ENCODE measurements around the gene EDIL3. TPM values are rescaled to one million over a fixed set of nuclear protein-coding genes. Genes with fewer than 3 reads are reported as not detected.

EDIL3 gene
- polyA plus RNA-seq, 1 donor (not counting 4 experiments of a cell fraction or from before 2014, with no cell fraction given), result 0.34 TPM

GRCh38 chr5:83924891-83925290, 459.8 kb downstream of the EDIL3 start:
- H3K9me3 ChIP-seq (ENCODE audit: control insufficient read depth, low read depth, low read length), result no peaks in the 10 kb centered on the region
- H3K4me1 ChIP-seq (ENCODE audit: control insufficient read depth, extremely low read depth, insufficient read depth, low read length), result no peaks in the 10 kb centered on the region
- H3K36me3 ChIP-seq (ENCODE audit: control insufficient read depth in 2 of 2, extremely low read depth in 1 of 2, insufficient read depth in 2 of 2, low read length in 2 of 2), result no peaks in the 10 kb centered on the region
- dilution Hi-C loops (cut with MboI; ENCODE audit: extremely low pct_ligation_motif_present, low sequenced_read_pairs), result no loop called here
- no peak overlapping the region for H3K27ac ChIP-seq (ENCODE audit: control insufficient read depth, insufficient read depth, low read length)
- H3K9me1 ChIP-seq (ENCODE audit: control insufficient read depth, extremely low read depth, insufficient read depth, low read length), result no peaks in the 10 kb centered on the region
- no peak overlapping the region for H2AFZ ChIP-seq (ENCODE audit: control insufficient read depth, low read length)
- H3K79me2 ChIP-seq (ENCODE audit: control insufficient read depth, insufficient read depth, low read length), result no peaks in the 10 kb centered on the region
- no peak for TF ChIP-seq EZH2 (IDR thresholded peaks at IDR 0.05; ENCODE audit: low read length)
- TF ChIP-seq, protein P1, sequence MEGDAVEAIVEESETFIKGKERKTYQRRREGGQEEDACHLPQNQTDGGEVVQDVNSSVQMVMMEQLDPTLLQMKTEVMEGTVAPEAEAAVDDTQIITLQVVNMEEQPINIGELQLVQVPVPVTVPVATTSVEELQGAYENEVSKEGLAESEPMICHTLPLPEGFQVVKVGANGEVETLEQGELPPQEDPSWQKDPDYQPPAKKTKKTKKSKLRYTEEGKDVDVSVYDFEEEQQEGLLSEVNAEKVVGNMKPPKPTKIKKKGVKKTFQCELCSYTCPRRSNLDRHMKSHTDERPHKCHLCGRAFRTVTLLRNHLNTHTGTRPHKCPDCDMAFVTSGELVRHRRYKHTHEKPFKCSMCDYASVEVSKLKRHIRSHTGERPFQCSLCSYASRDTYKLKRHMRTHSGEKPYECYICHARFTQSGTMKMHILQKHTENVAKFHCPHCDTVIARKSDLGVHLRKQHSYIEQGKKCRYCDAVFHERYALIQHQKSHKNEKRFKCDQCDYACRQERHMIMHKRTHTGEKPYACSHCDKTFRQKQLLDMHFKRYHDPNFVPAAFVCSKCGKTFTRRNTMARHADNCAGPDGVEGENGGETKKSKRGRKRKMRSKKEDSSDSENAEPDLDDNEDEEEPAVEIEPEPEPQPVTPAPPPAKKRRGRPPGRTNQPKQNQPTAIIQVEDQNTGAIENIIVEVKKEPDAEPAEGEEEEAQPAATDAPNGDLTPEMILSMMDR (optimal IDR thresholded peaks at IDR 0.05 in 1 of 3, IDR thresholded peaks at IDR 0.05 in 1 of 3, conservative IDR thresholded peaks at IDR 0.05 in 1 of 3; ENCODE audit: extremely low read depth in 1 of 3, insufficient read depth in 2 of 3, low read length in 3 of 3), result no peak
- H3K9ac ChIP-seq (ENCODE audit: control insufficient read depth, extremely low read depth, insufficient read depth, low read length), result no peak overlapping the region
- no peaks in the 10 kb centered on the region for H4K20me1 ChIP-seq (ENCODE audit: control insufficient read depth, extremely low read depth, insufficient read depth, low read length)
- FAIRE-seq, result no peak
- DNase-seq (ENCODE audit: low read depth, low spot score), result no peak
- H3K4me2 ChIP-seq (ENCODE audit: control insufficient read depth, extremely low read depth, insufficient read depth, low read depth, low read length), result no peak overlapping the region
- no peak overlapping the region for H3K4me3 ChIP-seq (ENCODE audit: control insufficient read depth in 2 of 3, extremely low read depth in 1 of 3, insufficient read depth in 2 of 3, low read depth in 1 of 3, low read length in 3 of 3)
- no peaks in the 10 kb centered on the region for H3K27me3 ChIP-seq (ENCODE audit: control insufficient read depth, extremely low read depth, insufficient read depth, low read length)

GRCh38 chr5:83924171-83924570, 460.5 kb downstream of the EDIL3 start:
- Histone ChIP-seq H3K9ac (ENCODE audit: control insufficient read depth, extremely low read depth, insufficient read depth, low read length) (no peak overlapping the region), H2AFZ (ENCODE audit: control insufficient read depth, low read length) (no peak overlapping the region)

More at GRCh38 chr5:83924171-83924570, 460.5 kb downstream of the EDIL3 start:
- FAIRE-seq (no peak), DNase-seq (ENCODE audit: low read depth, low spot score) (no peak)
- Histone ChIP-seq H3K4me3 (ENCODE audit: control insufficient read depth in 2 of 3, extremely low read depth in 1 of 3, insufficient read depth in 2 of 3, low read depth in 1 of 3, low read length in 3 of 3) (no peak overlapping the region), H3K36me3 (ENCODE audit: control insufficient read depth in 2 of 2, extremely low read depth in 1 of 2, insufficient read depth in 2 of 2, low read length in 2 of 2) (no peaks in the 10 kb centered on the region), H3K27ac (ENCODE audit: control insufficient read depth, insufficient read depth, low read length) (no peak overlapping the region), H3K4me2 (ENCODE audit: control insufficient read depth, extremely low read depth, insufficient read depth, low read depth, low read length) (no peak overlapping the region), H3K9me1 (ENCODE audit: control insufficient read depth, extremely low read depth, insufficient read depth, low read length) (no peaks in the 10 kb centered on the region), H3K4me1 (ENCODE audit: control insufficient read depth, extremely low read depth, insufficient read depth, low read length) (no peaks in the 10 kb centered on the region), H3K27me3 (ENCODE audit: control insufficient read depth, extremely low read depth, insufficient read depth, low read length) (no peaks in the 10 kb centered on the region), H4K20me1 (ENCODE audit: control insufficient read depth, extremely low read depth, insufficient read depth, low read length) (no peaks in the 10 kb centered on the region), H3K79me2 (ENCODE audit: control insufficient read depth, insufficient read depth, low read length) (no peaks in the 10 kb centered on the region), H3K9me3 (ENCODE audit: control insufficient read depth, low read depth, low read length) (no peaks in the 10 kb centered on the region)
- dilution Hi-C loops (cut with MboI; ENCODE audit: extremely low pct_ligation_motif_present, low sequenced_read_pairs), result no loop called here
- TF ChIP-seq EZH2 (IDR thresholded peaks at IDR 0.05; ENCODE audit: low read length), result no peak
- TF ChIP-seq, protein P1 (optimal IDR thresholded peaks at IDR 0.05 in 1 of 3, IDR thresholded peaks at IDR 0.05 in 1 of 3, conservative IDR thresholded peaks at IDR 0.05 in 1 of 3; ENCODE audit: extremely low read depth in 1 of 3, insufficient read depth in 2 of 3, low read length in 3 of 3), result no peak

Measured in keratinocyte (primary cell).